Measurements from ENCODE around the gene YWHAG. TPM values are rescaled to one million over a fixed set of nuclear protein-coding genes. Genes with fewer than 3 reads are reported as not detected.
"Not testable (repeated sequence)": the region's sequence is repeated elsewhere in the genome, so short reads cannot be mapped to it uniquely, and the experiment has no call there.

Gene YWHAG
- total RNA-seq, 2 experiments from 2014 or later: 80.8 to 115 TPM

GRCh38 chr7:76291351-76292212, 67.2 kb downstream of the YWHAG start:
- peaks cover 23% of the 10 kb centered on the region for H3K4me1 Mint-ChIP-seq
- peak; percentile 94 for DNase-seq
- CTCF ChIA-PET: interaction anchor here (0.5 to 16.0 kb wide), 23 partner anchors 8 to 135 kb away, joined by 3 to 344 read pairs (median 4); partner anchors contain the start of gene HSPB1
- H3K36me3 Mint-ChIP-seq: no peaks in the 10 kb centered on the region
- H3K9me3 Mint-ChIP-seq (ENCODE audit: low read depth): no peaks in the 10 kb centered on the region
- H3K27ac Mint-ChIP-seq: peak overlapping the region; percentile 84
- H3K4me3 Mint-ChIP-seq: peak overlapping the region; percentile 0
- ATAC-seq: peak; percentile 96
- H3K27me3 Mint-ChIP-seq: no peaks in the 10 kb centered on the region

- H3K27ac Mint-ChIP-seq: peak overlapping the region; percentile 84
- CTCF ChIA-PET: interaction anchor here (0.5 to 16.0 kb wide), 18 partner anchors 8 to 134 kb away, joined by 3 to 344 read pairs (median 5); partner anchors contain the start of gene HSPB1
- H3K9me3 Mint-ChIP-seq (ENCODE audit: low read depth); ATAC-seq; DNase-seq; H3K4me3 Mint-ChIP-seq; H3K27me3 Mint-ChIP-seq; H3K36me3 Mint-ChIP-seq: not testable (repeated sequence)
- H3K4me1 Mint-ChIP-seq: peaks cover 20% of the 10 kb centered on the region
These were observed 67.9 kb downstream of the YWHAG start for GRCh38 chr7:76290847-76291350.

- CTCF ChIA-PET: interaction anchor here (16.0 kb wide), 1 partner anchor 24 kb away, joined by 344 read pairs; the partner anchor contains the start of gene HSPB1
- DNase-seq: no peak
- peaks cover 27% of the 10 kb centered on the region for H3K27me3 Mint-ChIP-seq
- peaks cover 18% of the 10 kb centered on the region for H3K4me1 Mint-ChIP-seq
- ATAC-seq: no peak
- H3K9me3 Mint-ChIP-seq (ENCODE audit: low read depth): no peaks in the 10 kb centered on the region
- no peaks in the 10 kb centered on the region for H3K36me3 Mint-ChIP-seq
- no peak overlapping the region for H3K4me3 Mint-ChIP-seq
- H3K27ac Mint-ChIP-seq: no peak overlapping the region
These were observed 71.9 kb downstream of the YWHAG start for GRCh38 chr7:76286842-76287403.

GRCh38 chr7:76285604-76286374, 73.0 kb downstream of the YWHAG start:
- CTCF ChIA-PET: interaction anchor here (16.0 kb wide), 1 partner anchor 25 kb away, joined by 344 read pairs; the partner anchor contains the start of gene HSPB1
- DNase-seq (no peak), ATAC-seq (no peak)
- Mint-ChIP-seq H3K36me3 (no peaks in the 10 kb centered on the region), H3K4me1 (peaks cover 12% of the 10 kb centered on the region), H3K27me3 (peaks cover 35% of the 10 kb centered on the region), H3K27ac (no peak overlapping the region), H3K9me3 (ENCODE audit: low read depth) (no peaks in the 10 kb centered on the region), H3K4me3 (no peak overlapping the region)

GRCh38 chr7:76283254-76284159, 75.3 kb downstream of the YWHAG start:
- peaks cover 52% of the 10 kb centered on the region for H3K27me3 Mint-ChIP-seq

GRCh38 chr7:76282344-76283253, 76.2 kb downstream of the YWHAG start:
- H3K36me3 Mint-ChIP-seq: no peaks in the 10 kb centered on the region
- peaks cover 8% of the 10 kb centered on the region for H3K4me1 Mint-ChIP-seq
- H3K27me3 Mint-ChIP-seq: peaks cover 57% of the 10 kb centered on the region
- H3K9me3 Mint-ChIP-seq (ENCODE audit: low read depth): no peaks in the 10 kb centered on the region
- CTCF ChIA-PET: interaction anchor here (1.0 to 3.7 kb wide), 6 partner anchors 9 to 35 kb away, joined by 3 to 21 read pairs (median 6); no protein-coding TSS in a partner anchor
- ATAC-seq: peak; percentile 52
- H3K4me3 Mint-ChIP-seq: no peak overlapping the region
- DNase-seq: no peak
- no peak overlapping the region for H3K27ac Mint-ChIP-seq

More at GRCh38 chr7:76283254-76284159, 75.3 kb downstream of the YWHAG start:
- DNase-seq (no peak), ATAC-seq (no peak)
- Mint-ChIP-seq H3K4me3 (no peak overlapping the region), H3K4me1 (peaks cover 8% of the 10 kb centered on the region), H3K27ac (no peak overlapping the region), H3K36me3 (no peaks in the 10 kb centered on the region), H3K9me3 (ENCODE audit: low read depth) (no peaks in the 10 kb centered on the region)
- CTCF ChIA-PET: interaction anchor here (0.5 to 3.7 kb wide), 6 partner anchors 8 to 88 kb away, joined by 3 to 21 read pairs (median 4); no protein-coding TSS in a partner anchor

- Mint-ChIP-seq H3K27me3 (peaks cover 62% of the 10 kb centered on the region), H3K9me3 (ENCODE audit: low read depth) (no peaks in the 10 kb centered on the region), H3K27ac (no peak overlapping the region), H3K4me1 (peaks cover 8% of the 10 kb centered on the region), H3K4me3 (no peak overlapping the region), H3K36me3 (no peaks in the 10 kb centered on the region)
- CTCF ChIA-PET: interaction anchor here (1.0 to 3.7 kb wide), 5 partner anchors 8 to 33 kb away, joined by 3 to 21 read pairs (median 7); no protein-coding TSS in a partner anchor
- ATAC-seq: no peak
- no peak for DNase-seq
These were observed 77.0 kb downstream of the YWHAG start for GRCh38 chr7:76281706-76282343.

- H3K27ac Mint-ChIP-seq: no peak overlapping the region
- DNase-seq (no peak), ATAC-seq (peak; percentile 52)
- peaks cover 8% of the 10 kb centered on the region for H3K4me1 Mint-ChIP-seq
- H3K27me3 Mint-ChIP-seq: peaks cover 65% of the 10 kb centered on the region
- H3K36me3 Mint-ChIP-seq: no peaks in the 10 kb centered on the region
- peak overlapping the region; percentile 44 for H3K4me3 Mint-ChIP-seq
- H3K9me3 Mint-ChIP-seq (ENCODE audit: low read depth): no peaks in the 10 kb centered on the region
- CTCF ChIA-PET: interaction anchor here (1.9 to 3.7 kb wide), 2 partner anchors 10 to 33 kb away, joined by 8 to 21 read pairs; no protein-coding TSS in a partner anchor
These were observed 77.6 kb downstream of the YWHAG start for GRCh38 chr7:76281006-76281705.

GRCh38 chr7:76280408-76280807, 78.4 kb downstream of the YWHAG start:
- no peaks in the 10 kb centered on the region for H3K36me3 Mint-ChIP-seq
- ATAC-seq: no peak

GRCh38 chr7:76278540-76278939, 80.3 kb downstream of the YWHAG start:
- Mint-ChIP-seq H3K27ac (no peak overlapping the region), H3K36me3 (no peaks in the 10 kb centered on the region), H3K27me3 (peaks cover 55% of the 10 kb centered on the region), H3K4me1 (peaks cover 12% of the 10 kb centered on the region), H3K9me3 (ENCODE audit: low read depth) (no peaks in the 10 kb centered on the region), H3K4me3 (no peak overlapping the region)
- CTCF ChIA-PET: interaction anchor here (0.7 to 2.0 kb wide), 4 partner anchors 12 to 39 kb away, joined by 3 to 6 read pairs (median 3); no protein-coding TSS in a partner anchor
- ATAC-seq (no peak), DNase-seq (no peak)

More at GRCh38 chr7:76280408-76280807, 78.4 kb downstream of the YWHAG start:
- CTCF ChIA-PET: interaction anchor here (2.0 kb wide), 1 partner anchor 10 kb away, joined by 6 read pairs; no protein-coding TSS in a partner anchor
- Mint-ChIP-seq H3K9me3 (ENCODE audit: low read depth) (no peaks in the 10 kb centered on the region), H3K27ac (no peak overlapping the region), H3K4me1 (peaks cover 8% of the 10 kb centered on the region), H3K4me3 (no peak overlapping the region), H3K27me3 (peaks cover 69% of the 10 kb centered on the region)
- DNase-seq: no peak
